Body of pancreas (tissue), 4 donors: Measurements from ENCODE around the gene KCNJ4. TPM values are rescaled to one million over a fixed set of nuclear protein-coding genes. Genes with fewer than 3 reads are reported as not detected.
A peak's percentile ranks its signal among the peaks of the same experiment; 100 is the strongest.

Source experiments
- ATAC-seq: fragments of 150-250 bp; one replicate; pipeline ENCODE4 v1.9.1; 2016
- DNase-seq, 4 donors: peaks; one replicate each; pipeline ENCODE4 v3.0.0-alpha.2; 2019
- H3K27ac ChIP-seq, 4 donors: fragments of 200-600 bp; sonication (generic); 1 replicate in 3 of 4; 2 replicates in 1 of 4; pipeline versions ENCODE4 v1.5.1 to v1.6.1; 2016 to 2019; ENCODE audit warnings: mild to moderate bottlenecking in 1 of 4, mixed read lengths in 1 of 4, moderate library complexity in 1 of 4
- H3K27me3 ChIP-seq, 2 donors: fragments of 200-600 bp; sonication (generic); one replicate each; pipeline ENCODE4 v1.6.0; 2016; ENCODE audit warnings: mild to moderate bottlenecking in 1 of 2
- H3K36me3 ChIP-seq, 2 donors: fragments of 200-600 bp; sonication (generic); replicated peaks in 1 of 2; 2 replicates each; pipeline ENCODE4 v1.5.1; 2016; ENCODE audit warnings: low read depth in 2 of 2; ENCODE audit not compliant: insufficient read depth in 1 of 2
- H3K4me1 ChIP-seq: fragments of 200-600 bp; sonication (generic); one replicate; pipeline ENCODE4 v1.6.0; 2016
- H3K4me3 ChIP-seq, 2 donors: fragments of 200-600 bp; sonication (generic); 1 replicate in 1 of 2; 2 replicates in 1 of 2; pipeline ENCODE4 v1.5.1; 2016 to 2019
- H3K9me3 ChIP-seq, 3 donors: fragments of 200-600 bp; sonication (generic); 1 replicate in 2 of 3; 2 replicates in 1 of 3; pipeline ENCODE4 v1.5.1; 2016
- POLR2A ChIP-seq, 3 donors: fragments of 450-650 bp; IDR thresholded peaks; one replicate each; pipeline ENCODE4 v1.6.1; 2016; ENCODE audit warnings: antibody characterized with exemption in 3 of 3, mild to moderate bottlenecking in 2 of 3
- WGBS, 2 donors: methylation state at CpG; one replicate each; pipeline ENCODE4 v1.1.5; 2017; 5-methylcytosine and 5-hydroxymethylcytosine counted together
- intact Hi-C: fragments of 100-400 bp; cut with DNase I; formaldehyde crosslinking; loops from one replicate; pipeline ENCODE4 v1.15.1; 2023
- total RNA-seq, 2 donors: library from RNA; depleted of rRNA; stranded (reverse); fragments of >200 nt; gene quantifications; one replicate each; pipeline ENCODE4 v1.1.0, GENCODE V29; 2016
- TF ChIP-seq, protein P1 (sequence below), 7 experiments: fragments of 450-650 bp in 4 of 7; fragments of 200-600 bp in 3 of 7; sonication (generic) in 3 of 7; IDR thresholded peaks; one replicate each; pipeline ENCODE4 v1.5.1; 2016 to 2019; ENCODE audit warnings: antibody characterized with exemption in 7 of 7

Gene KCNJ4
- total RNA-seq, 2 donors from 2014 or later: not detected

DNA sequence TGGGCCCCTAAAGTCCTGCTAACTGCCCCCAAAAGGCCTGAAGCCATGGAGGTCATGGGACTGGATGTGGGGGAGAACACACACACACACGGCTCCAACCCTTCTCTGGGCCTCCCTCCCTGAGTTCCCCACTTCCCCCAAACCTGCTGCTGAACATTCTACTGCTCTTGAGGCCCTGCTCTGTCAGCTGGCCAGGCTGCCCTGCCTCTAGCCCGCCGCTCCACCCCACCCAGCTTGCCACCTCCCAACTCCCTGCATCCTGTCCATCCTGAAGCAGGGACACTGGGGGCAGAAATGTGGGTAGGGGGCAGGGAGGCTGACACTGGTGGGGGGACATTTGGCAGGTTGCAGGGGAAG is 1.0 kb downstream of the KCNJ4 start:
- intact Hi-C loops: no loop called here
- no peak overlapping the region for H3K27ac ChIP-seq
- ATAC-seq: no peak
- peaks cover 13% of the 10 kb centered on the region for H3K4me1 ChIP-seq
- DNase-seq: no peak
- H3K9me3 ChIP-seq: no peaks in the 10 kb centered on the region
- 62 to 72% methylated on average over 3 of the region's 3 CpGs for WGBS, 2 donors
- H3K27me3 ChIP-seq: peaks cover 0 to 13% of the 10 kb centered on the region in 2 donors
- H3K4me3 ChIP-seq: no peak overlapping the region
- H3K36me3 ChIP-seq: no peaks in the 10 kb centered on the region
- TF ChIP-seq, protein P1, sequence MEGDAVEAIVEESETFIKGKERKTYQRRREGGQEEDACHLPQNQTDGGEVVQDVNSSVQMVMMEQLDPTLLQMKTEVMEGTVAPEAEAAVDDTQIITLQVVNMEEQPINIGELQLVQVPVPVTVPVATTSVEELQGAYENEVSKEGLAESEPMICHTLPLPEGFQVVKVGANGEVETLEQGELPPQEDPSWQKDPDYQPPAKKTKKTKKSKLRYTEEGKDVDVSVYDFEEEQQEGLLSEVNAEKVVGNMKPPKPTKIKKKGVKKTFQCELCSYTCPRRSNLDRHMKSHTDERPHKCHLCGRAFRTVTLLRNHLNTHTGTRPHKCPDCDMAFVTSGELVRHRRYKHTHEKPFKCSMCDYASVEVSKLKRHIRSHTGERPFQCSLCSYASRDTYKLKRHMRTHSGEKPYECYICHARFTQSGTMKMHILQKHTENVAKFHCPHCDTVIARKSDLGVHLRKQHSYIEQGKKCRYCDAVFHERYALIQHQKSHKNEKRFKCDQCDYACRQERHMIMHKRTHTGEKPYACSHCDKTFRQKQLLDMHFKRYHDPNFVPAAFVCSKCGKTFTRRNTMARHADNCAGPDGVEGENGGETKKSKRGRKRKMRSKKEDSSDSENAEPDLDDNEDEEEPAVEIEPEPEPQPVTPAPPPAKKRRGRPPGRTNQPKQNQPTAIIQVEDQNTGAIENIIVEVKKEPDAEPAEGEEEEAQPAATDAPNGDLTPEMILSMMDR (IDR thresholded peaks at IDR 0.05): no peak

DNA sequence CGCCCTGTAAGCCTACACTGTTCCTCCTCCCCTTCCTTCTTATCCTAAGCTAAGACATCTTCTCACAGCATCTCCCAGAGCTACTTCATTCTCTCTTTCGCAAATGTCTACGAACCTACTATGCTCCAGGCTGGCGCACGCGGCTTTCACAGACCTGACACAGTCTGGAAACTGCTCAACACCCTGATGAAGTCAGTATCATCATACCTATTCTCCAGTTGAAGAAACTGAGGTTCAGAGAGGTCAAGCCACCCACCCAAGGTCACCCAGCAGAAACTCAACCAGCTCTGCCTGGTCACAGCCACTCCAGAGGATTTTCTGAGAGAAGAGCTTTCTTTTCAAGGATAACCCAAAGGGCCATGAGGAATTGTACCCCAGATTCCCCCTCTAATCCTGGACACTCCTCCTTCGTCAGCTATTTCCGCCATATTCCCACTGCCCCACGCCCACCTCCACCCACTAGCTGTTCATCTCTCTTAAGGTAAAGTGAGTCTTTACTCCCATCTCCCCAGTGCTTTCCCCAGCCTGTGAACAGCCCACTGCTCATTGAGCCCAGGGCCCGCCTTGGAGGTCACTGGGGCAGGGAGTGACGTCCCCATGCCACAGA is 1.8 kb downstream of the KCNJ4 start:
- WGBS, 2 donors: 75 to 77% methylated on average over 10 to 11 of the region's 11 CpGs
- intact Hi-C loops: no loop called here
- Histone ChIP-seq H3K4me1 (peaks cover 13% of the 10 kb centered on the region), H3K36me3 (no peaks in the 10 kb centered on the region), H3K9me3 (no peaks in the 10 kb centered on the region), H3K4me3 (no peak overlapping the region), H3K27me3 (peaks cover 0 to 13% of the 10 kb centered on the region in 2 donors), H3K27ac (no peak overlapping the region)
- TF ChIP-seq, protein P1 (IDR thresholded peaks at IDR 0.05): no peak
- TF ChIP-seq POLR2A (IDR thresholded peaks at IDR 0.05): no peak
- DNase-seq (no peak), ATAC-seq (no peak)

DNA sequence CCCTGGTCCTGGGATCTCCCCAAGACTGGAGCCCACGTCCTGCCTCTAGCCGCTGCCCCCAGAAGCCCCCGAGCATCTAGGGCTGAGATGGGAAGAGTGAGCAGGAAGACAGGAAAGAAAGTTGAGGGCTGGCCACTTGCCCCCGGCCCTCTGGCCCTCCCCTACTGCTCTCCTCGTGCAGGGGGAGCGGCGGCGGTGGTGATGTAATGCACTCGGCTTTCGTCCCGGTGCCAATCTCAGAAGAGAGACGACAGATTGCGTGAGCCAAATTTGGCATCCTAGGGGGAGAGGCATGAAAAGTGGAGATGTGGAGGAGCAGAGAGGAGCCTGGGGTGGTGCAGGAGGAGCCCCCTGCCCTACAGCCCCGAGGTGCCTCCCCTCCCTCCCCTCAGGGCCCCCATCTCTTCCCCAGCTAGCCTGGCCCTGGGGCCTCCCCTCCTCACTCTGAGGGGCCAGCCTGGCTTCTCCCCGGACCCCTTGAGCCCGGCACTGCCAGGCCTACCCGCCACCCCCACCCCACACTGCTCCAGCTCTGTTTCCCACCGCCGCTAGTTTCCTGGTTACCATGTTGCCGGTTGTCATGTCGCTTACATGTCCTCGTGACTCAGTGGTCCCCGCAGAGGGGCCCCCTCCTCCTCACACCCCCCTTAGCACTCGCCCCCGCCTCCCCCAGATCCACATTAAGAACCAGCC is 2.5 kb downstream of the KCNJ4 start:
- Histone ChIP-seq H3K36me3 (no peaks in the 10 kb centered on the region), H3K27me3 (peaks cover 0 to 13% of the 10 kb centered on the region in 2 donors), H3K4me1 (peaks cover 13% of the 10 kb centered on the region), H3K4me3 (no peak overlapping the region), H3K9me3 (no peaks in the 10 kb centered on the region), H3K27ac (no peak overlapping the region)
- intact Hi-C loops: no loop called here
- TF ChIP-seq POLR2A (IDR thresholded peaks at IDR 0.05): no peak
- TF ChIP-seq, protein P1 (IDR thresholded peaks at IDR 0.05): no peak
- no peak for ATAC-seq
- WGBS, 2 donors: 35 to 41% methylated on average over 18 to 24 of the region's 25 CpGs
- DNase-seq: peak in 2 of 4 donors; percentile 33 to 40

DNA sequence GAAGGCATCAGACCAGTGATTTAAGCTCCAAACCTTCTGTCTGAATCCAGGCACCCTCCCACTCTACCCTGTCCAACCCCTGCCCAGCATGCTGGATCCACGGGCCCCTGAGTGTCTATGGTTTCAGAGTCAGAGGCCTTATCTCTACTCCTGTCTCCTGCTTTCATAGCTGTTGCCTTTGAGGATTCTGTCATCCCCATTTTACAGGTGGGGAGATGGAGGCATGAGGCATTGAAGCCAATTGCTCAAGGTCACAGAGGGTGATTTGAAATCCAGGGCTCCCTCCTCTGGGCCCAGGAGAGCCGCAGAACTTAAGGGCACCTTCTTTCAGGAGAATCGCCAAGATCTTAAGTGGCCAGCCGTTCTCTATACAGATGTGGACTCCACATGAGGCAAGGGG is 3.1 kb downstream of the KCNJ4 start:
- DNase-seq (no peak), ATAC-seq (no peak)
- TF ChIP-seq, protein P1 (IDR thresholded peaks at IDR 0.05): no peak
- no peak for TF ChIP-seq POLR2A (IDR thresholded peaks at IDR 0.05)
- H3K27me3 ChIP-seq: peaks cover 0 to 13% of the 10 kb centered on the region in 2 donors
- no peak overlapping the region for H3K4me3 ChIP-seq
- peaks cover 13% of the 10 kb centered on the region for H3K4me1 ChIP-seq
- intact Hi-C loops: no loop called here
- H3K36me3 ChIP-seq: no peaks in the 10 kb centered on the region
- no peak overlapping the region for H3K27ac ChIP-seq
- WGBS, 2 donors: 33 to 83% methylated on average over 1 to 4 of the region's 4 CpGs
- H3K9me3 ChIP-seq: no peaks in the 10 kb centered on the region

DNA sequence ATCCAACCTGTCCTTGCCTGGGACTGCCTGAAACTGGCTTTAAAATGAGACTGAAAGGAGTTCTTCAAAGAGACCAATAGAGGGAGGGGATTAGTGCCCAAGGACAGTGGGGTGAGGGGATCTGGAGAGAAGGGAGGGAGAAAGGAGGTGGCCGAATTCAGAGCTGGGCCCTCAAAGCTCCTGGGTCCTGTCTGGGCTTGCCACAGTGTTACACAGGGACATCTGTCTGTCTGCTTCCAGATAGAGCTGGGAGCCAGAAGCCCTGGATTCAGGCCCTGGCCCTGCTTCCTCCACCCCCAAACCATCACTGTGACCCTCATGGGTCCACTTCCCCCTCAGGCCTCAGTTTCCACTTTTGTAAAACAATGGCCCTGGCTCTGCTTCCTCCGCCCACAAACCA is 3.6 kb downstream of the KCNJ4 start:
- Histone ChIP-seq H3K9me3 (no peaks in the 10 kb centered on the region), H3K27me3 (peaks cover 0 to 13% of the 10 kb centered on the region in 2 donors), H3K4me3 (no peak overlapping the region), H3K4me1 (peaks cover 13% of the 10 kb centered on the region), H3K36me3 (no peaks in the 10 kb centered on the region), H3K27ac (no peak overlapping the region)
- DNase-seq (no peak), ATAC-seq (no peak)
- intact Hi-C loops: no loop called here
- no peak for TF ChIP-seq POLR2A (IDR thresholded peaks at IDR 0.05)
- TF ChIP-seq, protein P1 (IDR thresholded peaks at IDR 0.05): no peak
- 92 to 100% methylated on average over 2 of the region's 2 CpGs for WGBS, 2 donors
